PC-3 (cell line): ENCODE data around the gene ZFP36.

Experiments
- EZH2 ChIP-seq: fragments of 300-600 bp; sonication (generic); IDR thresholded peaks from one replicate; pipeline ENCODE4 v1.6.1; 2017; ENCODE audit warnings: antibody characterized with exemption, mild to moderate bottlenecking, low read length; ENCODE audit not compliant: unreplicated experiment
- EZH2phosphoT487 ChIP-seq: fragments of 300-600 bp; sonication (generic); IDR thresholded peaks from 2 replicates; pipeline ENCODE4 v1.6.1; 2018; ENCODE audit warnings: mild to moderate bottlenecking, antibody characterized with exemption, low read length, borderline replicate concordance
- TF ChIP-seq, protein P1 (sequence below): fragments of 300-600 bp; sonication (generic); conservative IDR thresholded peaks from 2 replicates; pipeline ENCODE4 v1.5.1; 2017; ENCODE audit warnings: antibody characterized with exemption, low read depth, mild to moderate bottlenecking, low read length

DNA sequence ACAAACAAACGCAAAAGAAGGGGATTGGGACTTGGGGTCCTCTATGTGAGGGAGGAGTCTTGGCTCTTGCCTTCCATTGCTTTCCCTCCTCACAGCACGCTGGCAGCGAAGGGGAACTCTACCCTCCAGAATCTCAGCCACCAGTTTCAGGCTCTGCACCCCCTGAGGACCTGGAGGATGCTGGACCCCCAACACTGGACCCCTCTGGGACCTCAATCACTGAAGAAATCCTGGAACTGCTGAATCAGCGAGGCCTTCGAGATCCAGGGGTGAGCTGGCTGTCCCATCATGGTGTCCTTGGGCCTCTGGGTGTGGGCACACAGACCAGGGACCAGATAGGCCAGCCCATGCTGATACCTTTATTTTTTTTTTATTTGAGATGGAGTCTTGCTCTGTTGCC lies 15.4 kb downstream of the ZFP36 start:
- TF ChIP-seq EZH2 (no peak), EZH2phosphoT487 (no peak)
- TF ChIP-seq, protein P1, sequence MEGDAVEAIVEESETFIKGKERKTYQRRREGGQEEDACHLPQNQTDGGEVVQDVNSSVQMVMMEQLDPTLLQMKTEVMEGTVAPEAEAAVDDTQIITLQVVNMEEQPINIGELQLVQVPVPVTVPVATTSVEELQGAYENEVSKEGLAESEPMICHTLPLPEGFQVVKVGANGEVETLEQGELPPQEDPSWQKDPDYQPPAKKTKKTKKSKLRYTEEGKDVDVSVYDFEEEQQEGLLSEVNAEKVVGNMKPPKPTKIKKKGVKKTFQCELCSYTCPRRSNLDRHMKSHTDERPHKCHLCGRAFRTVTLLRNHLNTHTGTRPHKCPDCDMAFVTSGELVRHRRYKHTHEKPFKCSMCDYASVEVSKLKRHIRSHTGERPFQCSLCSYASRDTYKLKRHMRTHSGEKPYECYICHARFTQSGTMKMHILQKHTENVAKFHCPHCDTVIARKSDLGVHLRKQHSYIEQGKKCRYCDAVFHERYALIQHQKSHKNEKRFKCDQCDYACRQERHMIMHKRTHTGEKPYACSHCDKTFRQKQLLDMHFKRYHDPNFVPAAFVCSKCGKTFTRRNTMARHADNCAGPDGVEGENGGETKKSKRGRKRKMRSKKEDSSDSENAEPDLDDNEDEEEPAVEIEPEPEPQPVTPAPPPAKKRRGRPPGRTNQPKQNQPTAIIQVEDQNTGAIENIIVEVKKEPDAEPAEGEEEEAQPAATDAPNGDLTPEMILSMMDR = no peak
